ENCODE measurements around the gene NOC2L.
"Not testable (repeated sequence)": the region's sequence is repeated elsewhere in the genome, so short reads cannot be mapped to it uniquely, and the experiment has no call there.

- not testable (repeated sequence) for TF ChIP-seq EZH2 (IDR thresholded peaks at IDR 0.05; ENCODE audit: borderline replicate concordance, low read depth, low read length, poor library complexity, severe bottlenecking); CTCF (conservative IDR thresholded peaks at IDR 0.05; ENCODE audit: low read depth, low read length)
Observed at GRCh38 chr1:991275-991674, 32.2 kb upstream of the NOC2L start.
